T-helper 9 cell (primary cell): ENCODE data around the gene DEFB121.
"Not testable (repeated sequence)": the region's sequence is repeated elsewhere in the genome, so short reads cannot be mapped to it uniquely, and the experiment has no call there.

ENCODE experiments used
- DNase-seq: peaks from one replicate; pipeline ENCODE4 v3.0.0-alpha.2; 2020
- total RNA-seq, 2 donors: gene quantifications; one replicate each; lab custom pipeline; 2026; lab: John Stamatoyannopoulos, UW

The DEFB121 gene, protein sequence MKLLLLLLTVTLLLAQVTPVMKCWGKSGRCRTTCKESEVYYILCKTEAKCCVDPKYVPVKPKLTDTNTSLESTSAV
- 0 reads per million in 2 donors for total RNA-seq

DNA sequence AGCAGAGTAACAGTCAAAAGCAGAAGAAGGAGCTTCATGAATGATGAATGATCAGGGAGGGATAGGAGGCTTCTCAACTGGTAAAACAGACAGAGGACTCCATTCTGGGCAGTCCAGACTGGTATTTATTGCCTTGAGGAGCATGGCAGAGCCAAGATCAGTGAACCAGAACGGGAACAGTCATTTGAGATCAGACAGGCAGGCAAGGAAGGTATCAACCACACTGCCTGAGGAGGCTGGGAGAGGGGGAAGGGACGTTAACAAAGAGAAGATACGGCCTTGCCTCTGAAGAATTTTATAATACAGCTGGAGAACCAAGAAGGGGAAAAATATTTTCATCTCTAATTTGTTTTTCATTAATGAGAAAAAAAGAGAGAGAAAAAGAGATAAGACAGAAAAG is at the start of gene DEFB121:
DEFB121 (minus strand) TSS at position 101 of the 400 bp plus-strand sequence; CDS start at position 38, 63 bp downstream.
- no peak for DNase-seq

DNA sequence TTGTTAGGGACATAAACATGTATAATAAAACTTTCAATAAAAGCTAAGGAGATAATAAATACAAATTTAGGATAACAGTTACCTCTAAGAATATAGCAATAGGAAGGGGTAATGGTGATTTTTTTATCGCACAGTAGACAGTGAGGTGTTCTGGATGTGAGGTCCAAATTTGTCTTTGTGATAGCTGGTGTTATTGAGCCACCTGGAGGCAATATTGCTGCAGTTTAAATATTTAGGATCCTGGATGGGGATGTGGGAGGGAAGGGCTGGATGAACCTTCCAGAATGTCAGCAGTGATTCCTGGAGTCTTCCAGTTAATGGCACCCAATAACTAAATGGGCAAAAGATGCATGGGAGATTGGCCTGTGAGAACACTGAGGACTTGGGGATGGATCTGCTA is 48.3 kb upstream of the DEFB121 start:
- DNase-seq, result no peak

DNA sequence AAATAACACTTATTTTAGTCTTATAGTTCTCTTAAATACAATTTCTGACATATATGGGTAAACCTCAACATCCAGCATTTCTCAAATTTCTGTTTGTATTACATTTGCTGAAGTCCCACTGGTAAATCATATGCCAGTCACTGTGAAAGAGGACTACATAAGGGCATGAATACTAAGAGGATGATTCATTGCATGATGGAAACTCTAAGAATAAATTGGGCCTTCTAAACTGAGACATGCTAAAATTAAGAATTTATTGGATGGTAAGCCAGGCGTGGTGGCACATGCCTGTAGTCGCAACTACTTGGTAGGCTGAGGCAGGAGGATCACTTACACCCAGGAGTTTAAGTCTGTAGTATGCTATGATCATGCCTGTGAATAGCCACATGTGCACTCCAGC is 46.6 kb upstream of the DEFB121 start:
- DNase-seq, result no peak

DNA sequence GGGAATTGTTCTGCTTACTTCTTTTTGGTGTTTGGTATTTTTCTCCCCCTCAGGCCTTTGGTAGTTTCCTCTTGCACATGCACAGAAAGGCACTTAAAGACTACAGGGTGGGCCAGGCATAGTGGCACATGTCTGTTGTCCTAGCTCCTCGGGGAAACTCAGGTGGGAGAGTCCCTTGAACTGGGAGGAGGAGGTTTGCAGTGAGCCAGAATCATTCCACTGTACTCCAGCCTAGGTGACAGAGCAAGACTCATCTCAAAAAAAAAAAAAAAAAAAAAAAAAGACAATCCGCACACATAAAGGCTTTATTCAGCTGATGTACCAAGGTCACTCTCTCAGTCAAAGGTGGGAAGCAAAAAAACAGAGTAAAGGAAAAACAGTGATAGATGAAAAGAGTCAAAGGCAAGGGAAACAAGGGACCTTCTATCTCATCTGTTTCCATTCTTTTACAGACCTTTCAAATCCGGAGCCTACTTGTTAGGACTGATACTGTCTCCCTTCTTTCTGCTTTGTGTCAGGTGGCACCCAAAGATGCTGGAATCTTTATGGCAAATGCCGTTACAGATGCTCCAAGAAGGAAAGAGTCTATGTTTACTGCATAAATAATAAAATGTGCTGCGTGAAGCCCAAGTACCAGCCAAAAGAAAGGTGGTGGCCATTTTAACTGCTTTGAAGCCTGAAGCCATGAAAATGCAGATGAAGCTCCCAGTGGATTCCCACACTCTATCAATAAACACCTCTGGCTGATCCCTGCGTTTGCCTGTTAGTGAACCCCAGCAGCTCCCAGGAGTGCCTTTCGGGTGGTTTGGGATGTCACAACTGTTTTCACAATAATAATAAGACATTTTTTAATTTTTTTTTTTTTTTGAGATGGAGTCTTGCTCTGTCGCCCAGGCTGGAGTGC is 43.7 kb upstream of the DEFB121 start:
- DNase-seq, result no peak

DNA sequence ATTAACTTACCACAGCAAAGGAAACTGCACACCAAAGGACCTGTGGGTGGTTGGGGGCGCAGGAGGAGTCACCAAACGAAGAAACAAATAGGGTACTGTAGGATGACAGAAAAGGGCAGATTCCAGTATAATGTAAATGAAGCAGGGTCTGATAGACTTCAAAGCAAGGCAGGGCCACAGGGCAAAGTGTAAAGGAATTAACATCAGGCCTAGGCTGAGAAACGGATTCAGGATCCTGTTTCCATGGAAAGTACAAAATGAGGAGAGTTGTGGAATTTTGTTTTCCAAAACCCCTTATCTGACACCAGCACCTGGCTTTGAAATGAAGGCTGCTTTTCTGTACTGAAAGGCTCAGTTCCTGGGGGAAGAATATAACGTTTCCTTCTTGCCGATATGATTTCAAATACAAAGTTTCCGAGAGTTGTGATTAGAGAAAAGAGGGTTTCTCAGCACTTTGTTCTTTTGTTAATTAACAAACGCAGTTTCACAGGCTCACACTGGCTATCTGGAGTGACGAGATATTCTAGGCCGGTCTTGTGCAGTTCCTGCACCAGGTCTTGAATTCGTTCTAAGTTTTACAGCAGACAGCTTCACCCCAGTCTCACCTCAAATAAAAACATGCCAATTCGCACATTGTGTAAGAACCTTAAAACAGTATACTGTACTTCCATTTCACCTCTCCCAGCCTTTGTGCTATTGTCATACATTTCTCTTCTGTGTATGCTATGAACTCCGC is 40.2 kb upstream of the DEFB121 start:
- DNase-seq, result no peak

DNA sequence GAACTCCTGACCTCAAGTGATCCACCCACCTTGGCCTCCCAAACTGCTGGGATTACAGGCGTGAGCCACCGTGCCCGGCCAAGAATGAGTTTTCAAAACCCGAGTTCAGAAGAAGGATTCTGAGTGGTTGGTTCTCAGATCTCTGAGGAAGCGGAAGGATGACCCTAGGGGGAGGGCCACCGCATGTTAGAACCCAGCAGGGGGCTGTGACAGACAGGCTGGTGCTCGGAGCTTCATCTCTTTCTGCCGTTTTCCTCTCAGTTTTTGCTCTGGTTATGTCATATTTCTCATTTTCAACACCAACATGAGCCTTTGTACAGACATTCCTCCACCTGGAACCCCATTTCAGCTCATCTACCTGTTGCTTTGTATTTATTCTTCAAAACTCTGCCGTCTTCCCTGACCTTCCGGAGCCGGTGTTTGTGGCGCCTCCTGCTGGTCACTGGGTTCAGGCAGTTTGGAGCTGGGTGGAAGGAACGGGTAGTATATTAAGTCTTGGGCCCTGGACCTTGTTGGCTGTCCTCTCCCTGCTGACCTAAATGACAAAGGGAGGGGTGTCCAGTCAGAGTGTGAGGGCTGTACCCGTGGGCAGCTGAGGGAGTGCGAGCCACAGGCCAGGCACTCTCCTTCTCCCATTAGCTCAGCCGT is 34.1 kb upstream of the DEFB121 start, which contains the start of gene DEFB123:
DEFB123 (plus strand) TSS at position 621 of the 648 bp plus-strand sequence. CDS start 67 bp downstream, outside the sequence.
- DNase-seq, result no peak

DNA sequence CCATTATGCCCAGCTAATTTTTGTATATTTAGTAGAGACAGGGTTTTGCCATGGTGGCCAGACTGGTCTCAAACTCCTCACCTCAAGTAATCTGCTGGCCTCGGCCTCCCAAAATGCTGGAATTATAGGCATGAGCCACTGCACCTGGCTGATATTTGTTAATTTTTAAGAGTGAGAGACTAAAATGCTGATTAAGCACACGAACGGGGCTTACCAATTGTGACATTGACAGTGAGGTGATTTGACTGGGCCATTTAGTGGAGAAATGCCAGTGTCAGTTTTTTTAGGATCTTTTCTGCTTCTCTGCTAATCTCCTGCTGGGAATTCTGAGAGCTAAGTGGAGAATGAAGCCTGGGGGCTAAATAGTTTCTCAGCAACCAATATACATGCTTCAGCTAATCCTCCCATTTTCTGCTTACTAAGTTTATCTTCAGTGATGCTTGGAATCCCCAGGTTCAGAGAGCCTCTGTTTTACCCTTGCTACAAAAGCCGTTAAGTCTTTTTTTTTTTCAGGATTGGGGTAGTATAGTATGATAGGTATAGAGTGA is 24.6 kb upstream of the DEFB121 start:
- DNase-seq, result no peak

DNA sequence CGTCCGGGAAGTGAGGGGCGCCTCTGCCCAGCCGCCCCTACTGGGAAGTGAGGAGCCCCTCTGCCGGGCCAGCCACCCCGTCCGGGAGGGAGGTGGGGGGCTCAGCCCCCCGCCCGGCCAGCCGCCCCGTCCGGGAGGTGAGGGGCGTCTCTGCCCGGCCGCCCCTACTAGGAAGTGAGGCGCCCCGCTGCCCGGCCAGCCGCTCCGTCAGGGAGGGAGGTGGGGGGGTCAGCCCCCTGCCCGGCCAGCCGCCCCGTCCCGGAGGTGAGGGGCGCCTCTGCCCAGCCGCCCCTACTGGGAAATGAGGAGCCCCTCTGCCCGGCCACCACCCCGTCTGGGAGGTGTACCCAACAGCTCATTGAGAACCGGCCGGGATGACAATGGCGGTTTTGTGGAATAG is 21.6 kb upstream of the DEFB121 start:
- DNase-seq, result not testable (repeated sequence)

DNA sequence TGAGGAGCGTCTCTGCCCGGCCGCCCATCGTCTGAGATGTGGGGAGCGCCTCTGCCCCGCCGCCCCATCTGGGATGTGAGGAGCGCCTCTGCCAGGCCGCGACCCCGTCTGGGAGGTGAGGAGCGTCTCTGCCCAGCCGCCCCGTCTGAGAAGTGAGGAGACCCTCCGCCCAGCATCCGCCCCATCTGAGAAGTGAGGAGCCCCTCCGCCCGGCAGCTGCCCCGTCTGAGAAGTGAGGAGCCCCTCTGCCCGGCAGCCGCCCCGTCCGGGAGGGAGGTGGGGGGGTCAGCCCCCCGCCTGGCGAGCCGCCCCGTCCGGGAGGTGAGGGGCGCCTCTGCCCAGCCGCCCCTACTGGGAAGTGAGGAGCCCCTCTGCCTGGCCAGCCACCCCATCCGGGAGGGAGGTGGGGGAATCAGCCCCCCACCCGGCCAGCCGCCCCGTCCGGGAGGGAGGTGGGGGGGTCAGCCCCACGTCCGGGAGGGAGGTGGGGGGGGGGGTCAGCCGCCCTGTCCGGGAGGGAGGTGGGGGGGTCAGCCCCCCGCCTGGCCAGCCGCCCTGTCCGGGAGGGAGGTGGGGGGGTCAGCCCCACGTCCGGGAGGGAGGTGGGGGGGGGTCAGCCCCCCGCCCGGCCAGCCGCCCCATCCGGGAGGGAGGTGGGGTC is 21.0 kb upstream of the DEFB121 start:
- DNase-seq, result not testable (repeated sequence)

DNA sequence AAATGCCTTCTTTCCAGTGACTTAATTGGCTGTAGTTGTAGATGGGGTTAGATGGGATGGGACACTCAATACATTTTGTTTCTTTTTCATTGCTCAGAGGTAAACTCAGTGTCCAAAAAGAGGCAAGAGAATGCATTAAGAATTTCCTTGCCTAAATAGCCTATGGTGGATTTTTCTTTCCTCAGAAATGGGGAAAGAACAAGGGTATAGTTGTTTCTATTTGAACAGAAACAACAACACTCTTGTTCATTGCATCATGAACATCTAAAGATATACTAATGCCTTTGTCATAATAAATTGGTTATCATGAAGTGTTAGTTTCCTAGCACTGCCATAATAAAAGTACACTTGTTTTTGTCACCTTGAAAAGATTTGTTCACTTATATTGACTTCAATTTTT is 19.8 kb upstream of the DEFB121 start:
- DNase-seq, result no peak

DNA sequence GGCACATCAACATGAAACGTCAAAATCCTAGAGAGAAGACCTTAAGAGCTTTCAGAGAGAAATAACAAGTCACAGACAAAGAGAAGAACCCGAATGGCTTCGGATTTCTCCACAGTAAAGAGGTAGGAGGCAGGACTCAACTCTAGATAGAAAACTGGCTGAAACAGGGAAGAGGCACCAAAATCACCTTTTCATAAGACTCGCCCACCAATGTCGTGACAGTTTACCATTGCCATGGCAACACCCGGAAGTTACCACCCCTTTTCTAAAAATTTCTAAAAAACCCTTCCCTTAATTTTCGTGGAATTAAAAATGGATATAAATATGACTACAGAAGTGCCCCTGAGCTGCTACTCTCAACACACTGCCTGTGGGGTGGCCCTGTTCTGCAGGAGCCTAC is 12.3 kb upstream of the DEFB121 start:
- no peak for DNase-seq

DNA sequence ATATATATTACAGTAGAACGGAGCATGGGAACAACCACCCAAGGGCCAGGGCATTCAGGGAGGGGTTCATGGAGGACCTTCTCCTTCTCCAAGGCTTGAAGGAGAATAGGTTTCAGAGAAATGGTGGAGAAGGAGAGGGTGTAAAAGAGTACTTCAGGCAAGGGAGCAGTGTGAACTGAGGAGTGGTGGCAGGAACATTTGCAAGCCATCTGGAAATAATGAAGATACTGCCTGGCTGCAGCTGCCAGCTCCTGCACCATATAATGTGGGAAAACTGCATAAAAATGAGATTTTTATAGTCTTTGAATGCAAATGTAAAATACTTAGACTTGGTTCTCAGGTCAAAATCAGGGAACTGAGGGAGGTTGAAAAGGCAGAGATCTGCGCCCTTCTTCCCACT is 9.6 kb upstream of the DEFB121 start:
- DNase-seq, result no peak

DNA sequence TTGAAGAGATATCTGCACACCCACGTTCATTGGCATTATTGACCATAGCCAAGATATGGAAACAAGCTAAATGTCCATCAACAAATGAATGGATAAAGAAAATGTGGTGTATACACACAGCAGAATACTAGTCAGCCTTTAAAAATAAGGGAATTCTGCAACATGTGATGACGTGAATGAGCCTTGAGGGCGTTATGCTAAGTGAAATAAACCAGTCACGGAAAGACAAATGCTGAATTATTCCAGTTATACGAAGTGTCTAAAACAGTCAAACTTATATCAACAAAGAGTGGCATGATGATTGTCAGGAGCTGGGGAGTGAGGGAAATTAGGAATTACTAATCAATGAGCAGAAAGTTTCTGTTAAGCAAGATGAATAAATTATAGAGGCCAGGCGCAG is 8.4 kb upstream of the DEFB121 start:
- no peak for DNase-seq

DNA sequence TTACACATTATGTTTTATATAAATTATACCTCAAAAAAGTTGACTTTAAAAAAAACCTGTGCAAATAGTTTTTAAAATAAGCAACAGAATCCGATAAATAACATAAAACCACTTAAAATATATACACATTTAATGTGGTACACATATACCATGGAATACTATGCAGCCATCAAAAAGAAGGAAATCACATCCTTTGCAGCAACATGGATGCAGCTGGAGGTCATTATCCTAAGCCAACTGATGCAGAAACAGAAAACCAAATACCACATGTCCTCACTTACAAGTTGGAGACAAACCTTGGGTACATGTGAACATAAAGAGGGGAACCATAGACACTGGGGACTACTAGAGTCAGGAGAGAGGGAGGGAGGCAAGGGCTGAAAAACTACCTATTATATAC is 4.0 kb upstream of the DEFB121 start:
- no peak for DNase-seq

DNA sequence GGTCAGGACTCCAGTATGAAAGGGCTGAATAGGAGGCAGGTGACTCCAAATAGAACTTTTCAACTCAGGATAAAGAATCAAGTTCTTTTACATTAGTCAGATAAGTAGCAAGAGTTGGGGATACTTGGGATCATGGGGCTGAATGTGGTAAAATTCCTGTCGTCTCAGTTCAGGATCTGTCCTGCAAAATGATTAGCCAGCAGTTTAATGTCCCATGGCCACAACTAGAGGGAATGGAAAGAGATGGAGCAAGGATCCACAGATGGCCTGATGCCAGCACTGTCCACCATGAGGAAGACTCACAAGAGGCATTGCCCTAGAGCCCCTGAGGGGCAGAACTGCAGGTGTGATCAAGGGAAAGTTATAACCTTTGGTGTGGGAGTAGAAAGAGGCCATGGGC is 2.1 kb downstream of the DEFB121 start:
- DNase-seq, result no peak

DNA sequence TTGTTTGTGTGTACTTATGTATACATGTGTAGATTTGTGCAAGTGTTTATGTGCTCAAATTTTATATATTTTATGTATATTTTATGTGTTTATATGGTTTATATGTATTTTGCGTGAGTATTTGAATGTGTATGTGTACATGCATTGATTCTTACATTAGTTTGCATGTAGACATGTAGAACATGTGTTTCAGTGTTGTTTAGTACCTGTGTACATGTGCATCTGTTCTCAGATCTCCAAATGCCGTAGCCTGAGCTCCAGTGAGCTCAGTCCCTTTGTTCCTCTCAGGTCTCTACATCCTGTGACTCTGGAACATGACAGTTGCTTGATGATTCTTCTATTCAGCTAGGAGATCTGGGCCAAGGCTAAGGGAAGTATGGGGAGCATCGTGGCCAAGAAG is 11.1 kb downstream of the DEFB121 start:
- DNase-seq, result no peak

DNA sequence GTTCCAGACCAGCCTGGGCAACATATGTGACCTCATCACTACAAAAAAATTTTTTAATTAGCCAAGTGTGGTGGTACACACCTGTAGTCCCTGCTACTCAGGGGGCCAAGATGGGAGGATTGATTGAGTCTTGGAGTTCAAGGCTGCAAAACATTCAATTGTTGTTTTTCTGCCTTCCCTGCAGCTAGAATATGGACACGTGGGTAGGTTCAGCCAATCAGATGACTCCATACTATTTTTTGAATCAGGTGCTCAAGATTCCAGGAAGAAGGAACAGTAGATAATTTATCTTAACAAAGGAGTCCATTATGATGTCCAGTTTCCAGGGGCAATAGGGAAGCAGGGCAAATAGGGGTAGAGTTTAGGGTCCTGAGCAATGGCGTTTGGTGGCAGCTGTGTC is 13.2 kb downstream of the DEFB121 start:
- no peak for DNase-seq

DNA sequence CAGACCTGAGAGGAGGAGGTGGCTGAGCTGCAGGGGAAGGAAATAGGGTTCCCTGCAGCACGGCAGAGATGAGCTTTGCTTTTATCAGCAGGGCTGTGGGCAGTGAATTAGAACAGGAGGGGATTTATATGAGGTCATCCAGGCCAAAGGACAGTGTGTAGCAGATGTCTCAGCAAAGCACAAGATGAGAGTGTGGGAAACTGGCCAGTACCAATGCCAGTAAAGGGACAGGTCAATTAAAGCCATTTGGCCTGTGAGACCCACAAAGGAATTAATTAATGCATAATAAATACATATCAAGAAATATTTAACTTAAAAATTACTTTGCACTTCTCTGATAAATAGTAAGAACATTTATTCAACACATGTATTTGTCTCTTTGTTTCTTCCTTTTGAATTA is 15.5 kb downstream of the DEFB121 start, which contains the start of gene DEFB119:
DEFB119 (minus strand) TSS at position 101 of the 400 bp plus-strand sequence. CDS start 107 bp downstream, outside the sequence.
- no peak for DNase-seq

DNA sequence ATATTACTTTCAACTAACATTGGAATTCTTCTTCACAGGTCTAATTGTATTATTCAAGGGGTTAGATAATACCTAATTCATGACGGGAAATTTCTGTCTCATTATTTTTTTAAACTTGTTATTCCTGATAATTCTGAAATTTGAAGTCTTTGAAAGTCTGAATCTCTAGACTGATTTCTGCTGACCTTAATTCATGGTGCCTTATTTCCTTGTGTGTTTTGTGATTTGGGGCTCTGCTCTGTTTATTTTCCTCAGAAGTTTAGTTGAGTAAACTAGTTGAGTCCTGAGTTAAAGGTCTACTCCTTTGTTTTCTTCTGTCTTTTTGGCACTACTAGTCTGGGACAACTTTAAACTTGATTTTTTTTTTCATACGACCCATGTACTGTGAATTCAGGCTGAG is 31.7 kb downstream of the DEFB121 start:
- DNase-seq, result no peak

DNA sequence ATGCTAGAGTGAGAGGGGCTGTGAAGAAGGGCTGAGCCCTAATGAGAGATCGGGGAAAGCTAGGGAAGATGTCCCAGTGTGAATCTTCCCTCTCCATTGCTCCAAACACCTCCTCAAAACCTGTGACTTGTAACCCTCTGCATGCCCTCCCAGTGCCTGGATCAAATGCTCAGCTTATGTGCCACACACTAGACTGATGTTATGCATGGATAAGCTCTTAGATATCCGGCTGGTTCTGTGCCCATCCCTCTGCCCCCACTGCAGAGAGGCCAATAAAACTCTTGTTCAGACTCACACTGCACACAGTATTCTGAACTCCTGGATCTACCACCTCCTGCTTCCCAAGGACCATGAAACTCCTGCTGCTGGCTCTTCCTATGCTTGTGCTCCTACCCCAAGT is 37.7 kb downstream of the DEFB121 start, which contains the start of gene DEFB118:
DEFB118 (plus strand) TSS at position 301 of the 400 bp plus-strand sequence; CDS start at position 351, 50 bp downstream.
- no peak for DNase-seq

DNA sequence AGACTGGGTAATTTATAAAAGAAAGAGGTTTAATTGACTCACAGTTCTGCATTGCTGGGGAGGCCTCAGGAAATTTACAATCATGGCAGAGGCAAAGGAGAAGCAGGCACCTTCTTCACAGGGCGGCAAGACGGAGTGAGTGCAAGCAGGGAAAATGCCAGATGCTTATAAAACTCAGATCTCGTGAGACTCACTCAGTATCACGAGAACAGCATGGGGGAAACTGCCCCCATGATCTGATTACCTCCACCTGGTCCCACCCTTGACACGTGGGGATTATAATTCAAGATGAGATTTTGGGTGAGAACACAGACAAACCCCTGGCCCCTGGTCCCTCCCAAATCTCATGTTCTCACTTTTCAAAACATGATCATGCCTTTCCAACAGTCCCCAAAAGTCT is 41.7 kb downstream of the DEFB121 start:
- DNase-seq, result not testable (repeated sequence)

DNA sequence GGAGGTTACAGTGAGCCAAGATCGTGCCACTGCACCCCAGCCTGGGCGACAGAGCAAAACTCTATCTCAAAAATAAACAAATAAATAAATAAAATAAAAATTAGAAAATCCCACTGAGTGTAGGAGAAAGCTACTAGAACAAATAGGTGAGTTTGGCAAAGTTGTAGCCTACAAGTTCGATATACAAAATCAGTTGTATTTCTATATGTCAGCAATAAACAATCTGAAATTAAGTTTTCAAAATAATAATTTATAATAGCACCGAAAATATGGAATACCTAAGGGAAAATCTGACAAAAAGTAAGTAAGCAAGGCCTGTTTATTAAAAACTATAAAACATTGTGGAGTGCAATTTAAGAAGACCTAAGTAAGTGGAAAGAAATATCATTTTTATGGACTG is 42.7 kb downstream of the DEFB121 start:
- DNase-seq, result no peak
